BJ (cell line): ENCODE measurements around the gene RNASE12. TPM values are rescaled to one million over a fixed set of nuclear protein-coding genes. Genes with fewer than 3 reads are reported as not detected.
"Not testable (repeated sequence)": the region's sequence is repeated elsewhere in the genome, so short reads cannot be mapped to it uniquely, and the experiment has no call there.

Experiments
- CTCF ChIA-PET: fragments of 350-600 bp; formaldehyde crosslinking; extraction: SDS; loops from one replicate; lab custom pipeline; 2021; ENCODE audit warnings: antibody characterized with exemption, inconsistent platforms; lab: Yijun Ruan, JAX
- POLR2A ChIA-PET: fragments of 300-600 bp; sonication (Branson Sonifier 250); formaldehyde crosslinking; extraction: SDS; loops from one replicate; lab custom pipeline; 2021; ENCODE audit warnings: antibody characterized with exemption; lab: Charles Lee
- DNase-seq: peaks from one replicate; pipeline ENCODE4 v3.0.0-alpha.2; 2011; ENCODE audit warnings: low read depth
- H3K27me3 ChIP-seq: 2 replicates; pipeline ENCODE4 v1.6.0; 2011; ENCODE audit warnings: low read length; ENCODE audit not compliant: control insufficient read depth, insufficient read depth
- H3K36me3 ChIP-seq: 2 replicates; pipeline ENCODE4 v1.5.1; 2011; ENCODE audit warnings: low read length; ENCODE audit not compliant: control insufficient read depth, insufficient read depth
- H3K4me3 ChIP-seq: 2 replicates; pipeline ENCODE4 v1.5.1; 2011; ENCODE audit warnings: low read depth, mild to moderate bottlenecking, control low read depth, low read length
- CTCF ChIP-seq: IDR thresholded peaks from 2 replicates; pipeline ENCODE4 v1.5.1; 2011; ENCODE audit warnings: low read depth, mild to moderate bottlenecking, control low read depth, inconsistent platforms, low read length, moderate library complexity; ENCODE audit not compliant: insufficient read depth
- polyA plus RNA-seq: library from polyadenylated mRNA; depleted of rRNA; stranded (reverse); fragments of >200 nt; gene quantifications from 2 replicates; pipeline ENCODE4 v1.2.3, GENCODE V29; 2011

RNASE12 gene
- polyA plus RNA-seq, 1 experiment: not detected

GRCh38 chr14:20583142-20583541 is 8.0 kb downstream of the RNASE12 start:
- no peak for TF ChIP-seq CTCF
- CTCF ChIA-PET: interaction anchor here (0.9 to 1.6 kb wide), 2 partner anchors 26 to 30 kb away, joined by 3 to 5 read pairs; no protein-coding TSS in a partner anchor

GRCh38 chr14:20580242-20580641 is 10.9 kb downstream of the RNASE12 start:
- CTCF ChIA-PET: no interaction called here
- no peak for DNase-seq
- no peaks in the 10 kb centered on the region for H3K27me3 ChIP-seq
- no peak for TF ChIP-seq CTCF
- no peak overlapping the region for H3K4me3 ChIP-seq
- H3K36me3 ChIP-seq: no peaks in the 10 kb centered on the region
- POLR2A ChIA-PET: no interaction called here

More at GRCh38 chr14:20583142-20583541, 8.0 kb downstream of the RNASE12 start:
- Histone ChIP-seq H3K36me3 (no peaks in the 10 kb centered on the region), H3K4me3 (no peak overlapping the region), H3K27me3 (no peaks in the 10 kb centered on the region; the same call in 1 of the 2 replicates)
- no peak for DNase-seq
- POLR2A ChIA-PET: no interaction called here

- H3K27me3 ChIP-seq: no peaks in the 10 kb centered on the region
- POLR2A ChIA-PET: no interaction called here
- CTCF ChIA-PET: no interaction called here
- no peak overlapping the region for H3K4me3 ChIP-seq
- H3K36me3 ChIP-seq: no peaks in the 10 kb centered on the region
- no peak for DNase-seq
- TF ChIP-seq CTCF: no peak
These were observed 12.2 kb downstream of the RNASE12 start for GRCh38 chr14:20578784-20579502.

GRCh38 chr14:20578325-20578724 is 12.9 kb downstream of the RNASE12 start:
- no peak for TF ChIP-seq CTCF
- ChIA-PET CTCF (no interaction called here), POLR2A (no interaction called here)
- no peak for DNase-seq
- no peaks in the 10 kb centered on the region for H3K27me3 ChIP-seq
- no peak overlapping the region for H3K4me3 ChIP-seq
- no peaks in the 10 kb centered on the region for H3K36me3 ChIP-seq

- H3K27me3 ChIP-seq, POLR2A ChIA-PET, DNase-seq, CTCF ChIA-PET, H3K36me3 ChIP-seq, H3K4me3 ChIP-seq: not testable (repeated sequence)
These were observed 18.7 kb downstream of the RNASE12 start for GRCh38 chr14:20572382-20572990.

GRCh38 chr14:20570720-20571119 is 20.5 kb downstream of the RNASE12 start:
- DNase-seq, CTCF ChIA-PET, H3K4me3 ChIP-seq, POLR2A ChIA-PET, H3K27me3 ChIP-seq, H3K36me3 ChIP-seq: not testable (repeated sequence)

GRCh38 chr14:20569865-20570264 is 21.3 kb downstream of the RNASE12 start:
- DNase-seq, H3K4me3 ChIP-seq, POLR2A ChIA-PET, H3K27me3 ChIP-seq, H3K36me3 ChIP-seq: not testable (repeated sequence)
- CTCF ChIA-PET: interaction anchor here (0.8 kb wide), 1 partner anchor 501 kb away, joined by 3 read pairs; the partner anchor contains the start of gene ARHGEF40
